K562 (cell line): Measurements from ENCODE around the gene NEURL2. TPM values are rescaled to one million over a fixed set of nuclear protein-coding genes. Genes with fewer than 3 reads are reported as not detected.

ENCODE experiments used
- ARID4B ChIP-seq: sonication (generic); formaldehyde crosslinking; IDR thresholded peaks from 2 replicates; pipeline ENCODE4 v1.8.0; 2022; ENCODE audit warnings: mild to moderate bottlenecking, missing genetic modification reagents
- BACH1 ChIP-seq: fragments of 200-800 bp; sonication (Bioruptor generic); IDR thresholded peaks from 2 replicates; pipeline ENCODE4 v1.6.1; 2016; ENCODE audit warnings: missing genetic modification characterization, missing compliant biosample characterization
- BRD9 ChIP-seq: fragments of 450-650 bp; IDR thresholded peaks from 2 replicates; pipeline ENCODE4 v1.6.1; 2018; ENCODE audit warnings: low read depth; ENCODE audit not compliant: partially characterized antibody
- CBX2 ChIP-seq: fragments of 200-600 bp; sonication (generic); IDR thresholded peaks from one replicate; pipeline ENCODE4 v1.6.1; 2012; ENCODE audit warnings: mild to moderate bottlenecking, low read length, inconsistent platforms; ENCODE audit not compliant: insufficient read depth, poor library complexity, severe bottlenecking
- CREB3 ChIP-seq: fragments of 450-650 bp; conservative IDR thresholded peaks from 2 replicates; pipeline ENCODE4 v1.6.1; 2016; ENCODE audit warnings: missing genetic modification characterization, low read depth, mild to moderate bottlenecking, missing compliant biosample characterization, moderate library complexity
- FOXA1 ChIP-seq: fragments of 450-650 bp; IDR thresholded peaks from 2 replicates; pipeline ENCODE4 v1.6.1; 2016; ENCODE audit warnings: mild to moderate bottlenecking, borderline replicate concordance
- HBP1 ChIP-seq: fragments of 450-650 bp; formaldehyde crosslinking; IDR thresholded peaks from 2 replicates; pipeline ENCODE4 v1.4.0; 2022; ENCODE audit warnings: missing genetic modification characterization
- MCM7 ChIP-seq, 2 experiments: fragments of 450-650 bp; IDR thresholded peaks; 2 replicates each; pipeline ENCODE4 v1.6.1; 2016 to 2018
- MNT ChIP-seq, 2 experiments: fragments of 450-650 bp; conservative IDR thresholded peaks; 2 replicates each; pipeline ENCODE4 v1.6.1; 2017; ENCODE audit warnings: mild to moderate bottlenecking in 2 of 2, moderate library complexity in 2 of 2
- PHB ChIP-seq: fragments of 250-450 bp; sonication (Bioruptor Pico); IDR thresholded peaks from 2 replicates; pipeline ENCODE4 v1.5.0; 2021
- POLR2A ChIP-seq: fragments of 450-650 bp; conservative IDR thresholded peaks from 2 replicates; pipeline ENCODE4 v1.6.1; 2016
- SPI1 ChIP-seq: IDR thresholded peaks from 2 replicates; pipeline ENCODE4 v1.6.1; 2011; ENCODE audit warnings: low read depth, low read length, control low read depth, borderline replicate concordance
- TARDBP ChIP-seq: fragments of 450-650 bp; IDR thresholded peaks from 2 replicates; pipeline ENCODE4 v1.6.1; 2016
- ZBTB26 ChIP-seq: fragments of 450-650 bp; formaldehyde crosslinking; IDR thresholded peaks from 2 replicates; pipeline ENCODE4 v1.4.0; 2022; ENCODE audit warnings: missing genetic modification characterization
- ZNF239 ChIP-seq: fragments of 250-450 bp; sonication (Bioruptor Pico); IDR thresholded peaks from 2 replicates; pipeline ENCODE4 v1.4.0; 2020; ENCODE audit warnings: mild to moderate bottlenecking
- ZNF644 ChIP-seq: fragments of 200-800 bp; sonication (Bioruptor generic); IDR thresholded peaks from 2 replicates; pipeline ENCODE4 v1.6.1; 2016; ENCODE audit warnings: low read depth, missing genetic modification characterization, missing compliant biosample characterization
- polyA plus RNA-seq, 8 experiments: library from polyadenylated mRNA; depleted of rRNA in 4 of 8; stranded (reverse) in 5 of 8; unstranded in 3 of 8; fragments of >200 nt; fragmentation: Nextera tagmentation in 2 of 8; fragmentation: Illumina TruSeq in 1 of 8; extraction: Ambion mirVana in 2 of 8; extraction: Trizol in 1 of 8; gene quantifications; 2 replicates each; pipeline versions ENCODE4 v1.2.1 to v1.2.3, GENCODE V29; 2011 to 2014; ENCODE audit warnings: inconsistent platforms in 1 of 8, missing spikeins in 1 of 8
- total RNA-seq, 7 experiments: library from RNA; depleted of rRNA in 6 of 7; stranded (reverse); fragments of >200 nt in 6 of 7; fragmentation: Illumina TruSeq in 2 of 7; extraction: Trizol in 2 of 7; gene quantifications; 2 replicates each; pipeline versions ENCODE4 v1.2.1 to v1.2.3, GENCODE V29; 2011 to 2021; ENCODE audit warnings: low replicate concordance in 1 of 7

The NEURL2 gene
- total and polyA plus RNA-seq, 9 of the 15 experiments (the other 6 are each of a cell fraction or from before 2014, with no cell fraction given), result 0.22 to 1.9 (median 0.50) TPM; not detected in 1

GRCh38 chr20:45857114-45857881, 33.7 kb downstream of the NEURL2 start, which contains the start of the genes ACOT8 and ZSWIM3 (continued):
- TF ChIP-seq ARID4B (no peak), BACH1 (tag) (no peak), ZNF239 (CRISPR knock-in tag) (no peak), PHB (CRISPR knock-in tag) (no peak), CREB3 (tag) (peak; percentile 48; the same call in 1 of the 2 replicates), POLR2A (peak; percentile 84), TARDBP (0 out of 2 replicates have a peak, but pooled peaks have one; percentile 21), FOXA1 (no peak), MNT (conservative IDR thresholded peaks at IDR 0.05) (peak; percentile 53 to 76), MCM7 (IDR thresholded peaks at IDR 0.05) (no peak), BRD9 (peak; percentile 22), ZNF644 (tag) (no peak), HBP1 (0 out of 2 replicates have a peak, but pooled peaks have one; percentile 35), ZBTB26 (CRISPR knock-in tag) (no peak), CBX2 (no peak), SPI1 (peak; percentile 59; the same call in 1 of the 2 replicates)
